ENCODE results near the gene SLC38A11. TPM values are rescaled to one million over a fixed set of nuclear protein-coding genes. Genes with fewer than 3 reads are reported as not detected.
A peak's percentile ranks its signal among the peaks of the same experiment; 100 is the strongest.
"Not testable (repeated sequence)": the region's sequence is repeated elsewhere in the genome, so short reads cannot be mapped to it uniquely, and the experiment has no call there.

The SLC38A11 gene
- total RNA-seq, 2 experiments from 2014 or later, result not detected

DNA sequence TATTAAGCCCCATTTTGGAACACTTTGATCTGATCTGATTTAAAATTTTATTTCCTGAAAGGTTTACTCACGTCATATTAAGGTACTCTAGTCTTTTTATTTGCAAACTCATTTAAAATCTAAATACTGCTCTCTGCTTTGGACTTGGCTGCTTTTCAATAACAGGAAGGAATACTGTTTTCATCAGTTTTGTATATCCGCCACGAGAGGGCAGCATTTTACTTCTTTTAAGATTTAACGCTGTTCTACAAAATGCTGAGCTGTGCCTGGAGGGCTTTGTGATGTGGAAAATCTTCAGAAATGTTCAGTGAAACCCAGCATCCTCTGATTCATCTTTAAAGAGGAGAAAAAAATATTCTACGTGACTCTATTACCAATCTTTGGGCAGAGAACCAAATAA, 37.5 kb upstream of the SLC38A11 start:
- intact Hi-C loops (cut with micrococcal nuclease; ENCODE audit: unreplicated experiment), result loop anchor here (1.0 to 5.0 kb wide), 3 partner anchors 211 to 299 kb away; partner anchors contain the start of gene SCN3A
- H3K27ac ChIP-seq (ENCODE audit: low read depth, low read length, poor library complexity, severe bottlenecking), result no peak overlapping the region
- ChIA-PET CTCF (ENCODE audit: unreplicated experiment) (interaction anchor here (1.0 kb wide), 1 partner anchor 23 kb away, joined by 3 read pairs; no protein-coding TSS in a partner anchor), POLR2A (interaction anchor here (0.6 to 2.2 kb wide), 4 partner anchors 17 to 266 kb away, joined by 3 to 12 read pairs (median 3); partner anchors contain the start of gene SCN3A)
- no peak overlapping the region; the same call in 1 of the 2 replicates for H2AFZ ChIP-seq (ENCODE audit: low read length)
- H3K4me2 ChIP-seq (ENCODE audit: low read length), result no peak overlapping the region
- H3K9me2 ChIP-seq (ENCODE audit: insufficient read depth, low read length), result no peaks in the 10 kb centered on the region
- no TSS peak for BruUV-seq (replicated peaks)
- H3K79me2 ChIP-seq (ENCODE audit: insufficient read depth, low read depth, low read length), result no peaks in the 10 kb centered on the region
- no peaks in the 10 kb centered on the region for H4K20me1 ChIP-seq (ENCODE audit: insufficient read depth, low read length)
- no peaks in the 10 kb centered on the region for H3K36me3 ChIP-seq (ENCODE audit: insufficient read depth, low read length)
- TF ChIP-seq EZH2phosphoT487 (IDR thresholded peaks at IDR 0.05; ENCODE audit: borderline replicate concordance, low read depth, low read length) (no peak), CTCF (conservative IDR thresholded peaks at IDR 0.05; ENCODE audit: low read length) (peak; percentile 79)
- peaks cover 15% of the 10 kb centered on the region for H3K4me1 ChIP-seq (ENCODE audit: insufficient read depth, low read length, poor library complexity, severe bottlenecking)
- H3K9me3 ChIP-seq (ENCODE audit: low read length), result no peaks in the 10 kb centered on the region
- peak; percentile 81 for DNase-seq (ENCODE audit: low spot score)
- H3K4me3 ChIP-seq (ENCODE audit: low read depth, low read length, poor library complexity, severe bottlenecking), result no peak overlapping the region

DNA sequence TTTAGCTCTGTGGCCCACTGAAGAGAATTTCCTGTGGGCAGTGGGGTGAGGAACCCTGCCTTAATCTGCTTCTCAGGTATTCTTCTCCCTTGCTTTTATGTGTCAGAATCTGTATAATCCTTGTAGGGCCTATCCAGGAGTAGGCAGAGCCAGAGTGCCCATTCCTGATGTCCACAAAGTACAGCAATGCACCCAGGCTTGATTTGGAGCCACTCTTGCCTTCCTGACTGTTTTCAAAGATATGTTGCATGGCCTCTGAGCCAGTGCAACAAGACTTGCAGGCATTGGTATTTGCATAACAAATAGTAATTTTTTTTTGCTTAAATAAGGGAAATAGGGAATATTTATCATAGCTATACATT, 36.7 kb upstream of the SLC38A11 start:
- Histone ChIP-seq H3K4me2 (ENCODE audit: low read length) (0 out of 2 replicates have a peak overlapping the region, but pooled peaks have one; percentile 8), H3K27ac (ENCODE audit: low read depth, low read length, poor library complexity, severe bottlenecking) (peak overlapping the region; percentile 13), H3K4me1 (ENCODE audit: insufficient read depth, low read length, poor library complexity, severe bottlenecking) (peaks cover 15% of the 10 kb centered on the region)
- H2AFZ ChIP-seq (ENCODE audit: low read length); H3K9me3 ChIP-seq (ENCODE audit: low read length); H3K4me3 ChIP-seq (ENCODE audit: low read depth, low read length, poor library complexity, severe bottlenecking); H3K9me2 ChIP-seq (ENCODE audit: insufficient read depth, low read length); H3K36me3 ChIP-seq (ENCODE audit: insufficient read depth, low read length); H4K20me1 ChIP-seq (ENCODE audit: insufficient read depth, low read length); DNase-seq (ENCODE audit: low spot score); H3K79me2 ChIP-seq (ENCODE audit: insufficient read depth, low read depth, low read length); CTCF ChIA-PET (ENCODE audit: unreplicated experiment); BruUV-seq (replicated peaks): not testable (repeated sequence)
- POLR2A ChIA-PET, result interaction anchor here (0.6 to 1.2 kb wide), 4 partner anchors 51 to 262 kb away, joined by 3 to 5 read pairs (median 3); no protein-coding TSS in a partner anchor
- intact Hi-C loops (cut with micrococcal nuclease; ENCODE audit: unreplicated experiment), result loop anchor here (1.0 to 5.0 kb wide), 2 partner anchors 255 to 300 kb away; no protein-coding TSS in a partner anchor

- H3K9me2 ChIP-seq (ENCODE audit: insufficient read depth, low read length); H2AFZ ChIP-seq (ENCODE audit: low read length); CTCF ChIA-PET (ENCODE audit: unreplicated experiment); H3K9me3 ChIP-seq (ENCODE audit: low read length); H4K20me1 ChIP-seq (ENCODE audit: insufficient read depth, low read length); BruUV-seq (replicated peaks); H3K4me3 ChIP-seq (ENCODE audit: low read depth, low read length, poor library complexity, severe bottlenecking); H3K79me2 ChIP-seq (ENCODE audit: insufficient read depth, low read depth, low read length); H3K36me3 ChIP-seq (ENCODE audit: insufficient read depth, low read length): not testable (repeated sequence)
- Histone ChIP-seq H3K4me2 (ENCODE audit: low read length) (0 out of 2 replicates have a peak overlapping the region, but pooled peaks have one; percentile 8), H3K27ac (ENCODE audit: low read depth, low read length, poor library complexity, severe bottlenecking) (peak overlapping the region; percentile 13), H3K4me1 (ENCODE audit: insufficient read depth, low read length, poor library complexity, severe bottlenecking) (peaks cover 15% of the 10 kb centered on the region)
- intact Hi-C loops (cut with micrococcal nuclease; ENCODE audit: unreplicated experiment), result loop anchor here (1.0 to 5.0 kb wide), 2 partner anchors 254 to 301 kb away; no protein-coding TSS in a partner anchor
- peak; percentile 58 for DNase-seq (ENCODE audit: low spot score)
- POLR2A ChIA-PET, result interaction anchor here (0.6 to 1.0 kb wide), 4 partner anchors 9 to 262 kb away, joined by 3 to 5 read pairs (median 3); no protein-coding TSS in a partner anchor
These were observed 36.2 kb upstream of the SLC38A11 start for GRCh38 chr2:164991361-164992092.

GRCh38 chr2:164990953-164991352, 35.6 kb upstream of the SLC38A11 start:
- H3K36me3 ChIP-seq (ENCODE audit: insufficient read depth, low read length); H3K27ac ChIP-seq (ENCODE audit: low read depth, low read length, poor library complexity, severe bottlenecking); H3K9me2 ChIP-seq (ENCODE audit: insufficient read depth, low read length); H3K79me2 ChIP-seq (ENCODE audit: insufficient read depth, low read depth, low read length); H2AFZ ChIP-seq (ENCODE audit: low read length); DNase-seq (ENCODE audit: low spot score); H4K20me1 ChIP-seq (ENCODE audit: insufficient read depth, low read length); H3K4me3 ChIP-seq (ENCODE audit: low read depth, low read length, poor library complexity, severe bottlenecking); BruUV-seq (replicated peaks); H3K9me3 ChIP-seq (ENCODE audit: low read length); CTCF ChIA-PET (ENCODE audit: unreplicated experiment); H3K4me2 ChIP-seq (ENCODE audit: low read length): not testable (repeated sequence)
- POLR2A ChIA-PET, result interaction anchor here (0.7 to 1.0 kb wide), 2 partner anchors 9 to 194 kb away, joined by 3 read pairs; no protein-coding TSS in a partner anchor
- intact Hi-C loops (cut with micrococcal nuclease; ENCODE audit: unreplicated experiment), result loop anchor here (5.0 kb wide), 1 partner anchor 301 kb away; no protein-coding TSS in a partner anchor
- H3K4me1 ChIP-seq (ENCODE audit: insufficient read depth, low read length, poor library complexity, severe bottlenecking), result peaks cover 15% of the 10 kb centered on the region

GRCh38 chr2:164988805-164989204, 33.5 kb upstream of the SLC38A11 start:
- H4K20me1 ChIP-seq (ENCODE audit: insufficient read depth, low read length); H3K27ac ChIP-seq (ENCODE audit: low read depth, low read length, poor library complexity, severe bottlenecking); DNase-seq (ENCODE audit: low spot score); CTCF ChIA-PET (ENCODE audit: unreplicated experiment); POLR2A ChIA-PET; H3K79me2 ChIP-seq (ENCODE audit: insufficient read depth, low read depth, low read length); H3K4me2 ChIP-seq (ENCODE audit: low read length); H3K9me3 ChIP-seq (ENCODE audit: low read length); H3K4me3 ChIP-seq (ENCODE audit: low read depth, low read length, poor library complexity, severe bottlenecking); intact Hi-C loops (cut with micrococcal nuclease; ENCODE audit: unreplicated experiment); H3K9me2 ChIP-seq (ENCODE audit: insufficient read depth, low read length); H3K36me3 ChIP-seq (ENCODE audit: insufficient read depth, low read length); BruUV-seq (replicated peaks); H2AFZ ChIP-seq (ENCODE audit: low read length): not testable (repeated sequence)
- peaks cover 15% of the 10 kb centered on the region for H3K4me1 ChIP-seq (ENCODE audit: insufficient read depth, low read length, poor library complexity, severe bottlenecking)

Measured in OCI-LY7 (cell line).